ENCODE results near the gene NGEF.
"Not testable (repeated sequence)": the region's sequence is repeated elsewhere in the genome, so short reads cannot be mapped to it uniquely, and the experiment has no call there.

NGEF gene

DNA sequence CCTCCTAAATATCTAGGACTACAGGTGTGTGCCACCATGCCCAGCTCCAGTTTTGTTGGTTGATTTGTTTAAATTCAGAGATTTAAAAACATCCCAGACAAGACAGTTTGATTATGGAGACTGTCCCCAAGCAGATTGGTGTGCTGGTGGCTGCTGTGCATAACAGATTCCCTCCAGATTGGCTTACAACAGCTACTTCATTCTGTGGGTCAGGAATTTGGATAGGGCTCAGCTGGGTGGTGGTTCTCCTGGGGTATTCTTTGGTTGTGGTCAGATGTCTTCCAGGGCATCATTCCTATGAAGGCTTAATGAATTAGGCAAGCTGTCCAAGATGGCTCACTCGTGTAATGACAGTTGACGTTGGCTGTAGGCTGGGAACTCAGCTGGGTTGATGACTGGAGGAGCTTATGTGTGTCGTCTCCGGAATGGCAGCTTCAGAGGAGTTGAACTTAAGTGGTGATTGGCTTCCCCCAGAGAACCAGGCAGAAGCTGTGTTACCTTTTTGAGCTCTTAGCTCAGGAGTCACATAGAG, 153.6 kb downstream of the NGEF start:
- no peak for TF ChIP-seq CTCF (IDR thresholded peaks at IDR 0.05)

DNA sequence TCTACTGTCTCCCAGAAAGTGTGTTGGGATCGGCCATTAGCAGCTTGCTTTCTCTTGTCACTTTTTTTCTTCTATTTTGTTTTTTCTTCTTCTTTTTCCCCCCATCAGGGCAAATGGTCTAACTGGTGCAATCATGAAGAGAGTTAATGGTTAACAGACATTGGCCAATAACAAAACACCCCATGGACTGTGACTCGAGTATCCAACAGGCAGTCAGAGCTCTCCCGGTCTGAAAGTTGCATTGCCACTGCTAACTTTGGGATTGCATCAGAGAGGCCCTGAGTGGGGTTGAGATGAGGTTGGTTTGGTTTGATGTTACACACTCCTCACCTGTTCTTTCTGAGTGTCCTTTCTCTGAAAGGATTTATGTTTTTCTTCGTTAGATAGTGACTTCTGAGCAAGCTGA, 155.9 kb downstream of the NGEF start:
- no peak overlapping the region for H3K27ac ChIP-seq
- no peak overlapping the region for H3K4me3 ChIP-seq (ENCODE audit: low read depth in 1 of 2, low read length in 1 of 2)
- TF ChIP-seq CTCF (IDR thresholded peaks at IDR 0.05): no peak
- peaks cover 82% of the 10 kb centered on the region for H3K36me3 ChIP-seq
- H3K27me3 ChIP-seq: no peaks in the 10 kb centered on the region
- no peaks in the 10 kb centered on the region for H3K9me3 ChIP-seq
- no peaks in the 10 kb centered on the region for H3K4me1 ChIP-seq (ENCODE audit: control insufficient read depth in 1 of 2, insufficient read depth in 1 of 2, low read depth in 1 of 2, low read length in 1 of 2)

More for the DNA sequence above, 153.6 kb downstream of the NGEF start:
- Histone ChIP-seq H3K9me3 (no peaks in the 10 kb centered on the region), H3K36me3 (peaks cover 74% of the 10 kb centered on the region), H3K4me1 (ENCODE audit: control insufficient read depth in 1 of 2, insufficient read depth in 1 of 2, low read depth in 1 of 2, low read length in 1 of 2) (no peaks in the 10 kb centered on the region), H3K27me3 (no peaks in the 10 kb centered on the region), H3K27ac (no peak overlapping the region), H3K4me3 (ENCODE audit: low read depth in 1 of 2, low read length in 1 of 2) (no peak overlapping the region)

GRCh38 chr2:232854082-232854481, 159.0 kb downstream of the NGEF start:
- Histone ChIP-seq H3K4me3 (ENCODE audit: low read depth in 1 of 2, low read length in 1 of 2) (no peak overlapping the region), H3K27me3 (no peaks in the 10 kb centered on the region), H3K27ac (no peak overlapping the region), H3K36me3 (peaks cover 85% of the 10 kb centered on the region), H3K9me3 (no peaks in the 10 kb centered on the region), H3K4me1 (ENCODE audit: control insufficient read depth in 1 of 2, insufficient read depth in 1 of 2, low read depth in 1 of 2, low read length in 1 of 2) (no peaks in the 10 kb centered on the region)
- no peak for TF ChIP-seq CTCF (IDR thresholded peaks at IDR 0.05)

GRCh38 chr2:232852676-232853075, 160.4 kb downstream of the NGEF start:
- no peak overlapping the region for H3K27ac ChIP-seq
- H3K4me3 ChIP-seq (ENCODE audit: low read depth in 1 of 2, low read length in 1 of 2): no peak overlapping the region
- H3K4me1 ChIP-seq (ENCODE audit: control insufficient read depth in 1 of 2, insufficient read depth in 1 of 2, low read depth in 1 of 2, low read length in 1 of 2): no peaks in the 10 kb centered on the region
- no peaks in the 10 kb centered on the region for H3K9me3 ChIP-seq
- TF ChIP-seq CTCF (IDR thresholded peaks at IDR 0.05): no peak
- H3K27me3 ChIP-seq: no peaks in the 10 kb centered on the region
- peaks cover 85% of the 10 kb centered on the region for H3K36me3 ChIP-seq

DNA sequence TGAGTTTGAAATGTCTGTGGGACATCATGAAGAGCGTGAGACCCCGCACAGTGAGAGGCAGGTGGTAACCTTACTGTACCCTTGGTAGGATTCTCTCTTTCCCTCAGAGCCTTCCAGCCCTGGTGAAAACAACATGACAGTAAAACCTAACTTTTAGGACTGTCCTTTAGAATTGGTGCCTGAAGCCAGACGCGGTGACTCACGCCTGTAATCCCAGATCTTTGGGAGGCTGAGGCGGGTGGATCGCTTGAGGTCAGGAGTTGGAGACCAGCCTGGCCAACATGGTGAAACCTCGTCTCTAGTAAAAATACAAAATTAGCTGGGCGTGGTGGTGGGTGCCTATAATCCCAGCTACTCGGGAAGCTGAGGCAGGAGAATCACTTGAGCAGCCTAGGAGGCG, 161.0 kb downstream of the NGEF start:
- H3K27ac ChIP-seq; H3K4me3 ChIP-seq (ENCODE audit: low read depth in 1 of 2, low read length in 1 of 2); H3K27me3 ChIP-seq; H3K4me1 ChIP-seq (ENCODE audit: control insufficient read depth in 1 of 2, insufficient read depth in 1 of 2, low read depth in 1 of 2, low read length in 1 of 2); H3K9me3 ChIP-seq: not testable (repeated sequence)
- H3K36me3 ChIP-seq: peaks cover 85% of the 10 kb centered on the region

DNA sequence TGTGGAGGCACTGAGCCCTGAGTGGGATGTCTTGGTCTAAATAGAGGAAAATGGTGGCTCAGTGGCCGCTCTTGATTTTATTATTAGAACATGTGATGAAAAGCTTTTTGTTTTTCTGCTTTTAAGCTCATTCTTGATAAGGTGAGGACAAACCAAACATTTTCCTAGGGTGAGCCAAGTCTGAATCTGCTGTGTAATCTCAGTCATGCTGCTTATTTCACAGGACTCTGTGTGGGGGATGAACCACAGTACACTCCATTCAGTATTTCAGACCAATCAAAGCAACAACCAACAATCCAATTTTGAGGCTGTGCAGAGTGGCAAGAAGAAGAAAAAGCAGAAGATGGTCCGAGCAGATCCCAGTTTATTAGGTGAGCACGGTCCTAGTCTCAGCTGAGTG, 163.0 kb downstream of the NGEF start:
- Histone ChIP-seq H3K9me3 (no peaks in the 10 kb centered on the region), H3K27ac (no peak overlapping the region), H3K4me3 (ENCODE audit: low read depth in 1 of 2, low read length in 1 of 2) (no peak overlapping the region), H3K36me3 (peaks cover 84% of the 10 kb centered on the region), H3K27me3 (no peaks in the 10 kb centered on the region), H3K4me1 (ENCODE audit: control insufficient read depth in 1 of 2, insufficient read depth in 1 of 2, low read depth in 1 of 2, low read length in 1 of 2) (no peaks in the 10 kb centered on the region)
- TF ChIP-seq CTCF (IDR thresholded peaks at IDR 0.05): no peak
